ENCODE data around the gene MPC1.

The MPC1 gene

DNA sequence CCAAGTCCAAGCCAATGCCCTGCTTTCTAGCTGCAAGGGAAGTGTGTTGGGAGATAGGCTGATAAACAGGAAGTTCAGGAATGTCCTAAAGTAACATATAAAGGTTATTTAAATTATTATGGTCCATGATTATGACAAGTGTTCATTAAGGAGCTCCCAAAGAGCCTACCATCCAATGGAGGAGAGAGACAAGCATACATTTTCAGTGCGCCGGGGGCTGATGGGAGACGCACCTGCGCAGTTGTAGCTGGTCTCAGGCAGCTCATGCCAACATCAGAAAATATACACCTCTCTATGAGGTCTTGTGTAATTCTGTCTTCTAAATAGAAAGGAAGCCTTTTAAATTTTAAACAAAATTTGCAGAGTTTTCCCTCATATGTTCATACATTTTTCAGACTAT, 27.8 kb downstream of the MPC1 start:
- no peak overlapping the region for H3K4me3 ChIP-seq (ENCODE audit: low read depth, low read length)
- TF ChIP-seq, protein P1, sequence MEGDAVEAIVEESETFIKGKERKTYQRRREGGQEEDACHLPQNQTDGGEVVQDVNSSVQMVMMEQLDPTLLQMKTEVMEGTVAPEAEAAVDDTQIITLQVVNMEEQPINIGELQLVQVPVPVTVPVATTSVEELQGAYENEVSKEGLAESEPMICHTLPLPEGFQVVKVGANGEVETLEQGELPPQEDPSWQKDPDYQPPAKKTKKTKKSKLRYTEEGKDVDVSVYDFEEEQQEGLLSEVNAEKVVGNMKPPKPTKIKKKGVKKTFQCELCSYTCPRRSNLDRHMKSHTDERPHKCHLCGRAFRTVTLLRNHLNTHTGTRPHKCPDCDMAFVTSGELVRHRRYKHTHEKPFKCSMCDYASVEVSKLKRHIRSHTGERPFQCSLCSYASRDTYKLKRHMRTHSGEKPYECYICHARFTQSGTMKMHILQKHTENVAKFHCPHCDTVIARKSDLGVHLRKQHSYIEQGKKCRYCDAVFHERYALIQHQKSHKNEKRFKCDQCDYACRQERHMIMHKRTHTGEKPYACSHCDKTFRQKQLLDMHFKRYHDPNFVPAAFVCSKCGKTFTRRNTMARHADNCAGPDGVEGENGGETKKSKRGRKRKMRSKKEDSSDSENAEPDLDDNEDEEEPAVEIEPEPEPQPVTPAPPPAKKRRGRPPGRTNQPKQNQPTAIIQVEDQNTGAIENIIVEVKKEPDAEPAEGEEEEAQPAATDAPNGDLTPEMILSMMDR (IDR thresholded peaks at IDR 0.05; ENCODE audit: low read depth, low read length), result no peak

DNA sequence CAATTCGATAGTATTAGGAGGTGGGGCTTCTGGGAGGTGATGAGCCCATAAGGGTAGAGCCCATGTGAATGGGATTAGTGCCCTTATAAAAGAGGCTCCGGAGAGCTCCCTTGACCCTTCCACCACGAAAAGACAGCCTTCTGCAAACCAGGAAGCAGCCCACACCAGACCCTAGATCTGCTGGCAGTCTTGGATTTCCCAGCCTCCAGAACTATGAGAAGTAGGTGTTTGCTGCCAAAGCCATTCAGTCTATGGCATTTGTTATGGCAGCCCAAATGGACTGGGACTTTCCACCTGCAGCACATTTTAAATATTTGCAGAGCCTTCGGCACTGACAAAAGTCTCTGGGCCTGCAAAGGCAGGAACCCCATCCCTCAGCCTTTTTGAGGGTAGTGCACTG, 28.6 kb downstream of the MPC1 start:
- TF ChIP-seq, protein P1 (IDR thresholded peaks at IDR 0.05; ENCODE audit: low read depth, low read length), result no peak
- H3K4me3 ChIP-seq (ENCODE audit: low read depth, low read length), result no peak overlapping the region

DNA sequence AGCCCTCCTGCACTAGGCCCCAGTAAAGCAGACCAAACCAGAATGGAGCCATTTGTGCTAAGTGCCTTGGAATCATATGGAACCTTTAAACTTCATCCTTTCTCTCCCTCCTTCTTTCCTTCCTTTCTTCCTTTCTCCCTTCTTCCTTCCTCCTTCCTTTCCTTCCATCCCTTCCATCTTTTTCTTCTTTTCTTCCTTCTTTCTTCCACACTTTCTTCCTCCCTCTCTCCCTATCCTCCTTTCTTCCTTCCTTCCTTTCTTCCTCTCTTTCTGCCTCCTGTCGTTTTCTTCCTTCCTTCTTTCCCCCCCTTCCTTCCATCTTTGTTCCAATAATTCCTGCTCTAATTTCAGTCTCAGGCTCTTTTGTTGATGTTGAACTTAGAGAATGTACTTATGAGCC, 29.2 kb downstream of the MPC1 start:
- no peak overlapping the region for H3K4me3 ChIP-seq (ENCODE audit: low read depth, low read length)
- TF ChIP-seq, protein P1 (IDR thresholded peaks at IDR 0.05; ENCODE audit: low read depth, low read length), result no peak

GRCh38 chr6:166352923-166353322, 29.8 kb downstream of the MPC1 start:
- no peak overlapping the region for H3K4me3 ChIP-seq (ENCODE audit: low read depth, low read length)
- TF ChIP-seq, protein P1 (IDR thresholded peaks at IDR 0.05; ENCODE audit: low read depth, low read length), result no peak

DNA sequence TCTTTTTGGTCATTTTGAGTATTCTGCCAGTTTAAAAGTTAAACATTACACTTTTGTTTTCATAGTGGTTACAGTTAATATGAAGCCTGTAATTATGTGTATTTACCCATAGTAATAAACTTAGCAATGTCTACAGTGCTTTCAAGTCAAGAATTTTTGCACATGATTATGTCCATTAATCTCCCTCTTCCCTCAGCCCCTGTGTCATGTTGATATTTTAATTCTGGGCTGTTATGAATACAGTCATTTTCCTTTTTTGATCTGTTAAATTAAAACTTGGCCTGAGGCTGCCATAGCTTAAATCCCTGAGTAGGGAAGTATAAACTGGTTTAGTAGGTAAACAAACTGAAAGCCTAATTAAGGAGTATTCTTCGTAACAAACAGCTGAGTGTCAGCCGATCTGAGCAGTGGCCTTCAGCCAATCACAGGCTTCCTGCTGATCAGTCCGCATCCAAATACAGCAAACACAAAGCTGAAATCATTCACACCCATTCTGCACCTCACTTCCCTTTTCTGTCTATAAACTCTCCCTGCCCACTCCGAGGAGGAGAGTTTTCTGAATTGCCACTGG, 30.9 kb downstream of the MPC1 start:
- H3K4me3 ChIP-seq (ENCODE audit: low read depth, low read length), result no peak overlapping the region
- TF ChIP-seq, protein P1 (IDR thresholded peaks at IDR 0.05; ENCODE audit: low read depth, low read length), result no peak

- H3K4me3 ChIP-seq (ENCODE audit: low read depth, low read length), result no peak overlapping the region
- TF ChIP-seq, protein P1 (IDR thresholded peaks at IDR 0.05; ENCODE audit: low read depth, low read length), result no peak
Observed at GRCh38 chr6:166348305-166348949, 34.3 kb downstream of the MPC1 start.

DNA sequence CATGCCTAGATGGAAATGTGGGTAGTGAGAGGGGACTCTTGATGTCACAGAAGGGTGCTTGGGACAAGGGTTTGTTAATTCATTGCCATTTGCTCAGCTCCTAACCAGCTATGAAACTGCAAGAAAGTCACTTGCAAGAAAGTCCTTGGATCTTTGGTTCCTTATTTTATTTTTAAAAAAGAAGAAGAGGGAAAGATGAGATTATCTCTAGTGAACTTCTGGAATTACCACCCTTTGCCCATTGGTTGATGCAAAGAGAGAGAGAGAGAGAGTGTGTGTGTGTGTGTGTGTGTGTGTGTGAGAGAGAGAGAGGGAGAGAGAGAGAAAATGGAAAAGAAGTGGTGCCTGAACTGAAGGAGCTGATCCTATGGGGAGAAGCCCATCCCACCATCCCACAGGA, 35.8 kb downstream of the MPC1 start:
- TF ChIP-seq, protein P1 (IDR thresholded peaks at IDR 0.05; ENCODE audit: low read depth, low read length), result no peak
- no peak overlapping the region for H3K4me3 ChIP-seq (ENCODE audit: low read depth, low read length)

Measured in WI38 (cell line).